MM.1S (cell line): ENCODE results near the gene ROPN1L.

Source experiments
- DNase-seq: peaks from one replicate; pipeline ENCODE4 v3.0.0-alpha.2; 2015
- H2AFZ ChIP-seq: fragments of 300-600 bp; sonication (generic); 2 replicates; pipeline ENCODE4 v1.6.0; 2016; ENCODE audit warnings: antibody characterized with exemption, low read length
- H3F3A ChIP-seq: fragments of 300-600 bp; sonication (generic); 2 replicates; pipeline ENCODE4 v1.6.1; 2016; ENCODE audit warnings: mild to moderate bottlenecking, antibody characterized with exemption, low read length, moderate library complexity, mixed read lengths; ENCODE audit not compliant: insufficient read depth
- H3K27ac ChIP-seq: fragments of 300-600 bp; sonication (generic); 2 replicates; pipeline ENCODE4 v1.5.1; 2016; ENCODE audit warnings: mild to moderate bottlenecking, low read length
- H3K27me3 ChIP-seq: fragments of 300-600 bp; sonication (generic); replicated peaks from 2 replicates; pipeline ENCODE4 v1.6.0; 2016; ENCODE audit warnings: low read length; ENCODE audit not compliant: insufficient read depth
- H3K36me3 ChIP-seq: fragments of 300-600 bp; sonication (generic); replicated peaks from 2 replicates; pipeline ENCODE4 v1.6.1; 2016; ENCODE audit warnings: mild to moderate bottlenecking, low read length, mixed read lengths; ENCODE audit not compliant: insufficient read depth
- H3K4me1 ChIP-seq: fragments of 300-600 bp; sonication (generic); 2 replicates; pipeline ENCODE4 v1.6.1; 2016; ENCODE audit warnings: low read length, mixed read lengths
- H3K4me2 ChIP-seq: fragments of 300-600 bp; sonication (generic); 2 replicates; pipeline ENCODE4 v1.6.0; 2016; ENCODE audit warnings: low read depth, low read length
- H3K4me3 ChIP-seq: fragments of 300-600 bp; sonication (generic); 2 replicates; pipeline ENCODE4 v1.5.1; 2016; ENCODE audit warnings: low read length, mixed read lengths
- H3K79me2 ChIP-seq: fragments of 300-600 bp; sonication (generic); 2 replicates; pipeline ENCODE4 v1.6.1; 2016; ENCODE audit warnings: mixed run types, low read length, mixed read lengths
- H3K9ac ChIP-seq: fragments of 300-600 bp; sonication (generic); 2 replicates; pipeline ENCODE4 v1.6.1; 2016; ENCODE audit warnings: low read length, mixed read lengths
- H3K9me2 ChIP-seq: fragments of 300-600 bp; sonication (generic); replicated peaks from 2 replicates; pipeline ENCODE4 v1.6.1; 2016; ENCODE audit warnings: mild to moderate bottlenecking, low read length, mixed read lengths; ENCODE audit not compliant: insufficient read depth
- H3K9me3 ChIP-seq: fragments of 300-600 bp; sonication (generic); replicated peaks from 2 replicates; pipeline ENCODE4 v1.6.1; 2016; ENCODE audit warnings: mild to moderate bottlenecking, low read length, mixed read lengths; ENCODE audit not compliant: insufficient read depth
- H4K20me1 ChIP-seq: fragments of 300-600 bp; sonication (generic); 2 replicates; pipeline ENCODE4 v1.6.1; 2016; ENCODE audit warnings: mild to moderate bottlenecking, low read length, moderate library complexity, mixed read lengths; ENCODE audit not compliant: insufficient read depth
- CTCF ChIP-seq: fragments of 300-600 bp; sonication (generic); IDR thresholded peaks from 2 replicates; pipeline ENCODE4 v1.5.1; 2016; ENCODE audit warnings: antibody characterized with exemption, low read length, mixed read lengths
- EZH2 ChIP-seq: fragments of 300-600 bp; sonication (generic); optimal IDR thresholded peaks from 2 replicates; pipeline ENCODE3; 2017; ENCODE audit warnings: low read depth, mild to moderate bottlenecking, antibody characterized with exemption, low read length, mixed read lengths
- EZH2phosphoT487 ChIP-seq: fragments of 300-600 bp; sonication (generic); IDR thresholded peaks from 2 replicates; pipeline ENCODE4 v1.6.1; 2018; ENCODE audit warnings: antibody characterized with exemption, low read length

Gene ROPN1L

GRCh38 chr5:10478436-10478835 is 36.8 kb downstream of the ROPN1L start:
- no peak overlapping the region for H3K4me2 ChIP-seq
- no peak for DNase-seq

GRCh38 chr5:10479154-10479721 is 37.6 kb downstream of the ROPN1L start:
- Histone ChIP-seq H3K27me3 (no peaks in the 10 kb centered on the region), H3K79me2 (no peaks in the 10 kb centered on the region), H3K4me3 (no peak overlapping the region), H3K9me2 (no peaks in the 10 kb centered on the region), H3K9me3 (no peaks in the 10 kb centered on the region), H3K4me2 (no peak overlapping the region), H3K36me3 (no peaks in the 10 kb centered on the region), H3K27ac (no peak overlapping the region), H4K20me1 (no peaks in the 10 kb centered on the region), H3F3A (no peaks in the 10 kb centered on the region), H3K9ac (no peak overlapping the region), H2AFZ (no peak overlapping the region), H3K4me1 (no peaks in the 10 kb centered on the region)
- no peak for TF ChIP-seq EZH2phosphoT487
- no peak for TF ChIP-seq CTCF
- no peak for TF ChIP-seq EZH2
- no peak for DNase-seq

More at GRCh38 chr5:10478436-10478835, 36.8 kb downstream of the ROPN1L start:
- Histone ChIP-seq H3K9me2 (no peaks in the 10 kb centered on the region), H3K4me1 (no peaks in the 10 kb centered on the region), H3K27me3 (no peaks in the 10 kb centered on the region), H3K27ac (no peak overlapping the region), H3F3A (no peaks in the 10 kb centered on the region), H3K9me3 (no peaks in the 10 kb centered on the region), H3K36me3 (no peaks in the 10 kb centered on the region), H4K20me1 (no peaks in the 10 kb centered on the region), H2AFZ (no peak overlapping the region), H3K9ac (no peak overlapping the region), H3K4me3 (no peak overlapping the region), H3K79me2 (no peaks in the 10 kb centered on the region)
- no peak for TF ChIP-seq EZH2

- no peak overlapping the region for H2AFZ ChIP-seq
Measured at GRCh38 chr5:10480237-10480985, 38.7 kb downstream of the ROPN1L start.

More at GRCh38 chr5:10480237-10480985, 38.7 kb downstream of the ROPN1L start:
- Histone ChIP-seq H3K9me3 (no peaks in the 10 kb centered on the region), H3K4me1 (no peaks in the 10 kb centered on the region), H3K79me2 (no peaks in the 10 kb centered on the region), H3K4me3 (no peak overlapping the region), H3K27ac (no peak overlapping the region), H4K20me1 (no peaks in the 10 kb centered on the region), H3K36me3 (no peaks in the 10 kb centered on the region), H3K4me2 (no peak overlapping the region), H3F3A (no peaks in the 10 kb centered on the region), H3K9ac (no peak overlapping the region), H3K27me3 (no peaks in the 10 kb centered on the region), H3K9me2 (no peaks in the 10 kb centered on the region)
- no peak for DNase-seq
- TF ChIP-seq CTCF (no peak), EZH2 (no peak), EZH2phosphoT487 (no peak)
